Astrocyte of the spinal cord (primary cell): ENCODE data around the gene LINGO3.

Experiments used
- DNase-seq: peaks from one replicate; pipeline ENCODE4 v3.0.0; 2011; ENCODE audit warnings: low read depth, low spot score
- H3K4me3 ChIP-seq: 2 replicates; pipeline ENCODE4 v1.5.1; 2011; ENCODE audit warnings: low read depth, mild to moderate bottlenecking, low read length, moderate library complexity
- CTCF ChIP-seq: IDR thresholded peaks from 2 replicates; pipeline ENCODE4 v1.5.1; 2012; ENCODE audit warnings: low read depth, mild to moderate bottlenecking, low read length, inconsistent platforms
- in situ Hi-C: cut with HindIII; loops from 2 replicates; pipeline ENCODE4 v1.10.0; 2017; ENCODE audit warnings: low sequenced_read_pairs

LINGO3 gene

GRCh38 chr19:2278459-2279158, 29.3 kb downstream of the LINGO3 start:
- no peak for DNase-seq
- no peak for TF ChIP-seq CTCF
- H3K4me3 ChIP-seq: no peak overlapping the region
- in situ Hi-C loops: no loop called here

- no peak overlapping the region for H3K4me3 ChIP-seq
- no peak for TF ChIP-seq CTCF
- no peak for DNase-seq
- in situ Hi-C loops: no loop called here
Measured at GRCh38 chr19:2277138-2277537, 30.8 kb downstream of the LINGO3 start.

- H3K4me3 ChIP-seq: no peak overlapping the region
- TF ChIP-seq CTCF: no peak
- in situ Hi-C loops: no loop called here
- no peak for DNase-seq
Measured at GRCh38 chr19:2276429-2276986, 31.4 kb downstream of the LINGO3 start.

- no peak for TF ChIP-seq CTCF
- in situ Hi-C loops: no loop called here
- H3K4me3 ChIP-seq: no peak overlapping the region
- DNase-seq: no peak
Measured at GRCh38 chr19:2275588-2276428, 32.1 kb downstream of the LINGO3 start.

- H3K4me3 ChIP-seq: no peak overlapping the region
- DNase-seq: peak; percentile 53
- in situ Hi-C loops: no loop called here
- TF ChIP-seq CTCF: peak; percentile 60
Measured at GRCh38 chr19:2274931-2275535, 32.9 kb downstream of the LINGO3 start.

GRCh38 chr19:2274185-2274711, 33.7 kb downstream of the LINGO3 start:
- in situ Hi-C loops: no loop called here
- no peak for TF ChIP-seq CTCF
- H3K4me3 ChIP-seq: no peak overlapping the region
- no peak for DNase-seq
